Thoracic aorta (tissue), 2 donors: ENCODE data around the gene RIPK4. TPM values are rescaled to one million over a fixed set of nuclear protein-coding genes. Genes with fewer than 3 reads are reported as not detected.

Experiments
- ATAC-seq: fragments of 150-250 bp; one replicate; pipeline ENCODE4 v1.8.0; 2017; ENCODE audit warnings: low read depth; ENCODE audit not compliant: insufficient number of reproducible peaks, low FRiP score
- DNase-seq: peaks from one replicate; pipeline ENCODE4 v3.0.0-alpha.2; 2020; ENCODE audit warnings: low spot score
- H3K27ac ChIP-seq, 2 donors: fragments of 200-600 bp; sonication (generic); 1 replicate in 1 of 2; 2 replicates in 1 of 2; pipeline ENCODE4 v1.5.1; 2016; ENCODE audit warnings: mild to moderate bottlenecking in 2 of 2, moderate library complexity in 2 of 2
- H3K27me3 ChIP-seq: fragments of 200-600 bp; sonication (generic); replicated peaks from 2 replicates; pipeline ENCODE4 v1.6.0; 2016; ENCODE audit warnings: mild to moderate bottlenecking; ENCODE audit not compliant: insufficient read depth
- H3K36me3 ChIP-seq: fragments of 200-600 bp; sonication (generic); one replicate; pipeline ENCODE4 v1.5.1; 2016
- H3K4me1 ChIP-seq, 2 donors: fragments of 200-600 bp; sonication (generic); 1 replicate in 1 of 2; 2 replicates in 1 of 2; pipeline versions ENCODE4 v1.5.1 to v1.6.0; 2016; ENCODE audit warnings: low read depth in 2 of 2, mild to moderate bottlenecking in 1 of 2; ENCODE audit not compliant: control insufficient read depth in 1 of 2
- H3K4me3 ChIP-seq: fragments of 200-600 bp; sonication (generic); 2 replicates; pipeline ENCODE4 v1.5.1; 2016; ENCODE audit warnings: mild to moderate bottlenecking
- H3K9me3 ChIP-seq: fragments of 200-600 bp; sonication (generic); 2 replicates; pipeline ENCODE4 v1.5.1; 2016
- CTCF ChIP-seq: fragments of 200-600 bp; sonication (generic); IDR thresholded peaks from one replicate; pipeline ENCODE4 v1.5.1; 2019; ENCODE audit warnings: antibody characterized with exemption
- total RNA-seq, 2 donors: library from RNA; depleted of rRNA; stranded (reverse); fragments of >200 nt; gene quantifications; one replicate each; pipeline versions ENCODE4 v1.1.0 to v1.2.3, GENCODE V29; 2016

Gene RIPK4
- total RNA-seq, 2 donors from 2014 or later: 6.3 to 9.2 TPM

GRCh38 chr21:41705546-41706262 is 61.1 kb downstream of the RIPK4 start:
- DNase-seq (no peak), ATAC-seq (no peak)
- Histone ChIP-seq H3K4me3 (no peak overlapping the region), H3K9me3 (no peaks in the 10 kb centered on the region), H3K27ac (no peak overlapping the region), H3K36me3 (no peaks in the 10 kb centered on the region), H3K4me1 (peaks cover 0 to 6% of the 10 kb centered on the region in 2 donors), H3K27me3 (no peaks in the 10 kb centered on the region)
- no peak for TF ChIP-seq CTCF

DNA sequence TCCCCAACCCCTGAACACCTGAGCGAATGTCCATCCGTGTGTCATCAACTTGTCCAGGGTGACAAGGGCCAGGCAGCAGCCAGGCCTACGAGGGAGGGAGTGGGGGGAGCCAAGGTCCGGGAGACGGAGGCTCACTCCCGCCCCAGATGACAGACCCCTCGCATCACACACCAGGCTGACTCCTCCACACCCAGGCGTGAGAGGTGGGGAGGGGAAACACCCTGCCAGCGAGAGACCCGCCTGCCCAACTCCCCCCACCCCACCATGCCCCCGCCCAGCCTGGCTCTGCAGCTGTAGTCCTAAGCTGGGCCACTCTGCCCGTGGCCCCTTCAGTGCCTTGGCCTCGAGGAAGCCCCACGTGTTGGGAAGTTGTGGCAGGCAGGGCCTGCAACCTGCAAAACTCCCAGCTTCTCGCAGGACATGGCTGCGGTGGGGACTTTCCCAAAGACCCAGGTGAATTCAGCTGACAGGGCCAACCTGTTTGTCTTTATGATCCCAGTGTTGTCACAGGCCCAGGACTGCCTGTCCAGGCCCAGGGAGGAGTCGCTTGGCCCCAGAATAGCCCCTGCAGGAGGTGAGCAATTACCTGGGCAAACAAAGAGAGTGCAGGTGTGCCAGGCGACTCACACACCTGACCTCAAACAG is 62.9 kb downstream of the RIPK4 start:
- ATAC-seq: no peak
- H3K4me3 ChIP-seq: no peak overlapping the region
- DNase-seq: no peak
- no peak for TF ChIP-seq CTCF
- H3K27ac ChIP-seq: no peak overlapping the region
- peaks cover 0 to 6% of the 10 kb centered on the region in 2 donors for H3K4me1 ChIP-seq
- no peaks in the 10 kb centered on the region for H3K36me3 ChIP-seq
- no peaks in the 10 kb centered on the region for H3K9me3 ChIP-seq
- H3K27me3 ChIP-seq: no peaks in the 10 kb centered on the region

DNA sequence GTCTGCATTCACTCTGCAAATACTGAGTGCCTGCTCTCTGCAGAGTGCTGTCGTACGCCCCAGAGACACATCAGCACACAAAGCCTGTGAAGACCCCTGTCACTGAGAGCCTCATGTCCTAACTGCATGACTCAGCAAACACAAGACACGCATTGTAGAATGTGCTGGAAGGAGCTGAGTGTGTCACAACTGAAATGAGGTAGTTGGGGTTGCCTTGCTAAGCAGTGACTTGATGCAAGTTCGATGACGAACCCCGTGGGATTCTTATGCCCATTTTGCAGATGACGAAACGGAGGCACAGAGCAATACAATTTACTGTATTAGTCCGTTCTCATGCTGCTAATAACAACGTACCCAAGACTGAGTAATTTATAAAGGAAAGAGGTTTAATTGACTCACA is 65.1 kb downstream of the RIPK4 start:
- H3K9me3 ChIP-seq: no peaks in the 10 kb centered on the region
- H3K4me3 ChIP-seq: no peak overlapping the region
- DNase-seq: no peak
- ATAC-seq: no peak
- H3K27me3 ChIP-seq: no peaks in the 10 kb centered on the region
- H3K36me3 ChIP-seq: no peaks in the 10 kb centered on the region
- TF ChIP-seq CTCF: no peak
- no peaks in the 10 kb centered on the region for H3K4me1 ChIP-seq
- no peak overlapping the region for H3K27ac ChIP-seq

- DNase-seq (no peak), ATAC-seq (no peak)
- no peak for TF ChIP-seq CTCF
- no peaks in the 10 kb centered on the region for H3K9me3 ChIP-seq
- no peak overlapping the region for H3K27ac ChIP-seq
- no peak overlapping the region for H3K4me3 ChIP-seq
- no peaks in the 10 kb centered on the region for H3K27me3 ChIP-seq
- H3K36me3 ChIP-seq: no peaks in the 10 kb centered on the region
- no peaks in the 10 kb centered on the region for H3K4me1 ChIP-seq
Observed at GRCh38 chr21:41699311-41699710, 67.5 kb downstream of the RIPK4 start.

GRCh38 chr21:41698071-41698470 is 68.8 kb downstream of the RIPK4 start:
- ATAC-seq (no peak), DNase-seq (no peak)
- no peaks in the 10 kb centered on the region for H3K4me1 ChIP-seq
- no peak for TF ChIP-seq CTCF
- H3K36me3 ChIP-seq: no peaks in the 10 kb centered on the region
- no peak overlapping the region for H3K4me3 ChIP-seq
- H3K27me3 ChIP-seq: no peaks in the 10 kb centered on the region
- no peak overlapping the region for H3K27ac ChIP-seq
- no peaks in the 10 kb centered on the region for H3K9me3 ChIP-seq
